GM12878 (cell line): ENCODE data around the gene NTM. TPM values are rescaled to one million over a fixed set of nuclear protein-coding genes. Genes with fewer than 3 reads are reported as not detected.

Experiments
- ATAC-seq: fragments of 200-7000 bp; cut with Tn5 transposase; 3 replicates; pipeline ENCODE4 v1.9.1; 2020; ENCODE audit warnings: mild to moderate bottlenecking, moderate library complexity
- BruUV-seq: library from RNA; stranded (reverse); fragments of 400-500 nt; replicated peaks from 2 replicates; lab custom pipeline; 2021; lab: Mats Ljungman, UMichigan
- CTCF ChIA-PET: fragments of 300-600 bp; sonication (Branson Sonifier 250); formaldehyde crosslinking; extraction: SDS; loops from one replicate; lab custom pipeline; 2021; ENCODE audit warnings: inconsistent platforms; lab: Yijun Ruan, JAX
- POLR2A ChIA-PET: fragments of 350-600 bp; formaldehyde crosslinking; extraction: SDS; loops from one replicate; lab custom pipeline; 2021; ENCODE audit warnings: inconsistent platforms; lab: Charles Lee
- RAD21 ChIA-PET: fragments of 300-600 bp; sonication (Branson Sonifier 250); formaldehyde crosslinking; loops from one replicate; lab custom pipeline; 2023; ENCODE audit warnings: antibody characterized with exemption; ENCODE audit not compliant: unreplicated experiment; lab: Charles Lee
- SMC1A ChIA-PET: fragments of 300-600 bp; sonication (Branson Sonifier 250); formaldehyde crosslinking; loops from one replicate; lab custom pipeline; 2023; ENCODE audit not compliant: unreplicated experiment, uncharacterized antibody; lab: Charles Lee
- DNase-seq: peaks from one replicate; pipeline ENCODE4 v3.0.0-alpha.2; 2011; ENCODE audit warnings: low read depth, low spot score
- FAIRE-seq: peaks from 3 replicates; lab custom pipeline; 2011; peaks lifted over from hg19 to GRCh38; lab: Jason Lieb, UNC
- H2AFZ ChIP-seq: 2 replicates; pipeline ENCODE4 v1.6.0; 2011; ENCODE audit warnings: low read depth, low read length, control low read depth; ENCODE audit not compliant: control insufficient read depth
- H3K27ac ChIP-seq: 2 replicates; pipeline ENCODE4 v1.5.1; 2011; ENCODE audit warnings: control low read depth; ENCODE audit not compliant: control insufficient read depth, insufficient read depth
- H3K27me3 ChIP-seq, 2 experiments: replicated peaks in 1 of 2; 2 replicates each; pipeline versions ENCODE4 v1.6.0 to v1.6.1; 2011; ENCODE audit warnings: low read length in 1 of 2; ENCODE audit not compliant: control insufficient read depth in 2 of 2, insufficient read depth in 2 of 2
- H3K36me3 ChIP-seq, 2 experiments: 2 replicates each; pipeline ENCODE4 v1.5.1; 2011; ENCODE audit warnings: low read length in 1 of 2; ENCODE audit not compliant: control insufficient read depth in 2 of 2, insufficient read depth in 2 of 2
- H3K4me1 ChIP-seq: 2 replicates; pipeline ENCODE4 v1.6.1; 2011; ENCODE audit warnings: mild to moderate bottlenecking, low read length, moderate library complexity, mixed read lengths; ENCODE audit not compliant: control insufficient read depth, insufficient read depth
- H3K4me2 ChIP-seq: 2 replicates; pipeline ENCODE4 v1.6.0; 2011; ENCODE audit warnings: control low read depth; ENCODE audit not compliant: control insufficient read depth, insufficient read depth
- H3K4me3 ChIP-seq: fragments of 200-600 bp; sonication (generic); 2 replicates; pipeline ENCODE4 v1.5.1; 2016
- H3K79me2 ChIP-seq: 2 replicates; pipeline ENCODE4 v1.6.0; 2011; ENCODE audit warnings: low read length; ENCODE audit not compliant: control insufficient read depth, insufficient read depth
- H3K9ac ChIP-seq: 2 replicates; pipeline ENCODE4 v1.8.0; 2011; ENCODE audit warnings: low read length, control low read depth, mixed read lengths; ENCODE audit not compliant: control insufficient read depth, insufficient read depth
- H3K9me3 ChIP-seq: replicated peaks from 3 replicates; pipeline ENCODE4 v1.5.1; 2011; ENCODE audit warnings: mild to moderate bottlenecking, low read length; ENCODE audit not compliant: control insufficient read depth, insufficient read depth
- H4K20me1 ChIP-seq: 2 replicates; pipeline ENCODE4 v1.6.0; 2011; ENCODE audit not compliant: control insufficient read depth, insufficient read depth
- ATF2 ChIP-seq: IDR thresholded peaks from 2 replicates; pipeline ENCODE4 v1.6.1; 2012; ENCODE audit warnings: low read length, inconsistent platforms
- CBFB ChIP-seq: IDR thresholded peaks from 2 replicates; pipeline ENCODE4 v1.6.1; 2016; ENCODE audit warnings: antibody characterized with exemption, low read depth
- CHD4 ChIP-seq: fragments of 200-600 bp; sonication (generic); IDR thresholded peaks from 2 replicates; pipeline ENCODE4 v1.6.1; 2016; ENCODE audit warnings: mild to moderate bottlenecking
- EGR1 ChIP-seq, 2 experiments: IDR thresholded peaks; 1 replicate in 1 of 2; 2 replicates in 1 of 2; pipeline ENCODE4 v1.6.1; 2011 to 2012; ENCODE audit warnings: low read depth in 2 of 2, low read length in 2 of 2, borderline replicate concordance in 1 of 2, mild to moderate bottlenecking in 1 of 2, moderate library complexity in 1 of 2
- HSF1 ChIP-seq: fragments of 150-350 bp; IDR thresholded peaks from 2 replicates; pipeline ENCODE4 v1.6.1; 2014; ENCODE audit warnings: mild to moderate bottlenecking, low read depth, low read length
- KDM1A ChIP-seq: fragments of 200-600 bp; sonication (generic); IDR thresholded peaks from 2 replicates; pipeline ENCODE4 v1.6.1; 2016; ENCODE audit warnings: borderline replicate concordance
- NBN ChIP-seq: fragments of 450-650 bp; IDR thresholded peaks from 2 replicates; pipeline ENCODE4 v1.6.1; 2016
- NR2C2 ChIP-seq: IDR thresholded peaks from 2 replicates; pipeline ENCODE4 v1.6.1; 2011; ENCODE audit warnings: borderline replicate concordance, low read depth; ENCODE audit not compliant: control insufficient read depth, insufficient read length
- PBX3 ChIP-seq: IDR thresholded peaks from 2 replicates; pipeline ENCODE4 v1.6.1; 2011; ENCODE audit warnings: mild to moderate bottlenecking, low read depth, low read length, moderate library complexity; ENCODE audit not compliant: insufficient replicate concordance
- POLR2AphosphoS2 ChIP-seq: IDR thresholded peaks from 2 replicates; pipeline ENCODE4 v1.6.1; 2011; ENCODE audit warnings: low read depth, mild to moderate bottlenecking, low read length, improper control_type of control experiment, moderate library complexity
- RAD51 ChIP-seq: fragments of 450-650 bp; IDR thresholded peaks from 2 replicates; pipeline ENCODE4 v1.6.1; 2016; ENCODE audit warnings: moderate library complexity, mild to moderate bottlenecking, inconsistent platforms
- RCOR1 ChIP-seq: conservative IDR thresholded peaks from 2 replicates; pipeline ENCODE4 v1.6.1; 2012; ENCODE audit warnings: low read depth, low read length, improper control_type of control experiment
- RELA ChIP-seq: fragments of 450-650 bp; IDR thresholded peaks from 2 replicates; pipeline ENCODE4 v1.8.0; 2014; ENCODE audit warnings: borderline replicate concordance; ENCODE audit not compliant: partially characterized antibody
- SIX5 ChIP-seq: IDR thresholded peaks from 2 replicates; pipeline ENCODE4 v1.6.1; 2011; ENCODE audit warnings: mild to moderate bottlenecking, low read depth, low read length, moderate library complexity; ENCODE audit not compliant: severe bottlenecking
- SMARCA5 ChIP-seq: fragments of 450-650 bp; IDR thresholded peaks from 2 replicates; pipeline ENCODE4 v1.6.1; 2017; ENCODE audit warnings: mild to moderate bottlenecking
- SRF ChIP-seq, 2 experiments: IDR thresholded peaks; 2 replicates each; pipeline ENCODE4 v1.6.1; 2011; ENCODE audit warnings: low read depth in 2 of 2, low read length in 2 of 2, mild to moderate bottlenecking in 1 of 2, moderate library complexity in 1 of 2
- TCF12 ChIP-seq: IDR thresholded peaks from 2 replicates; pipeline ENCODE4 v1.6.1; 2011; ENCODE audit warnings: low read depth, mild to moderate bottlenecking, low read length
- WGBS: methylation state at CpG from one replicate; pipeline ENCODE4 v1.1.6; 2016; ENCODE audit warnings: low lambda C conversion rate; ENCODE audit not compliant: insufficient replicate concordance, insufficient coverage; ENCODE audit errors: missing lambda C conversion rate; 5-methylcytosine and 5-hydroxymethylcytosine counted together
- in situ Hi-C: fragments of 300-500 bp; cut with MboI; formaldehyde crosslinking; loops from 9 replicates; pipeline ENCODE4 v1.14.3; 2018; ENCODE audit warnings: mixed read lengths
- intact Hi-C: fragments of 100-400 bp; cut with micrococcal nuclease; formaldehyde crosslinking; loops from one replicate; pipeline ENCODE4 v1.14.2; 2022; ENCODE audit not compliant: unreplicated experiment
- polyA plus RNA-seq, 11 experiments: library from polyadenylated mRNA; depleted of rRNA in 4 of 11; unstranded in 6 of 11; stranded (reverse) in 5 of 11; fragments of >200 nt; fragmentation: Nextera tagmentation in 4 of 11; fragmentation: Illumina TruSeq in 1 of 11; extraction: Ambion mirVana in 4 of 11; extraction: Trizol in 1 of 11; gene quantifications; 1 replicate in 1 of 11; 2 replicates in 10 of 11; pipeline versions ENCODE4 v1.2.1 to v1.2.3, GENCODE V29; 2011 to 2016; ENCODE audit warnings: inconsistent platforms in 2 of 11, missing spikeins in 2 of 11, low read depth in 1 of 11
- total RNA-seq, 4 experiments: library from RNA; depleted of rRNA in 3 of 4; stranded (reverse); fragments of >200 nt in 3 of 4; fragmentation: Illumina TruSeq in 1 of 4; extraction: Trizol in 1 of 4; gene quantifications; 2 replicates each; pipeline versions ENCODE4 v1.2.1 to v1.2.3, GENCODE V29; 2013 to 2021

NTM gene
- total and polyA plus RNA-seq, 10 of the 15 experiments (the other 5 are each of a cell fraction or from before 2014, with no cell fraction given), result not detected

GRCh38 chr11:131823772-131824171 lies 453.4 kb downstream of the NTM start:
- in situ Hi-C loops, result no loop called here
- H3K36me3 ChIP-seq, result no peaks in the 10 kb centered on the region
- no peak overlapping the region for H2AFZ ChIP-seq
- ATAC-seq (no peak), DNase-seq (no peak), FAIRE-seq (no peak)
- H3K9ac ChIP-seq, result no peak overlapping the region
- no peak overlapping the region for H3K27ac ChIP-seq
- CTCF ChIA-PET, result interaction anchor here (1.2 kb wide), 1 partner anchor 129 kb away, joined by 3 read pairs; no protein-coding TSS in a partner anchor
- WGBS, result 0% methylated on average over 2 of the region's 2 CpGs
- peaks cover 2% of the 10 kb centered on the region in 2 experiments; a peak in 3 of 4 replicates for H3K27me3 ChIP-seq
- BruUV-seq, result no TSS peak
- H3K79me2 ChIP-seq, result no peaks in the 10 kb centered on the region
- RAD21 ChIA-PET, result no interaction called here
- SMC1A ChIA-PET, result no interaction called here
- H3K4me3 ChIP-seq, result no peak overlapping the region
- no peak for TF ChIP-seq ATF2
- no peak for TF ChIP-seq HSF1
- TF ChIP-seq TCF12, result no peak
- TF ChIP-seq EGR1 (IDR thresholded peaks at IDR 0.05; ENCODE audit: borderline replicate concordance in 1 of 2, low read depth in 2 of 2, low read length in 2 of 2), result no peak
- no peak for TF ChIP-seq SIX5
- TF ChIP-seq NR2C2, result no peak
- TF ChIP-seq SRF (IDR thresholded peaks at IDR 0.05; ENCODE audit: low read depth in 2 of 2, low read length in 2 of 2), result no peak
- no peak for TF ChIP-seq KDM1A
- TF ChIP-seq CHD4, result no peak
- no peak for TF ChIP-seq RCOR1
- TF ChIP-seq RAD51, result no peak
- TF ChIP-seq NBN, result no peak
- no peak for TF ChIP-seq CBFB
- TF ChIP-seq RELA, result no peak
- TF ChIP-seq PBX3, result no peak
- TF ChIP-seq POLR2AphosphoS2, result no peak
- TF ChIP-seq SMARCA5, result no peak
- TF ChIP-seq, all 136 proteins: peak for 0
- POLR2A ChIA-PET, result no interaction called here
- H4K20me1 ChIP-seq, result no peaks in the 10 kb centered on the region
- H3K4me2 ChIP-seq, result no peak overlapping the region
- intact Hi-C loops, result no loop called here
- H3K4me1 ChIP-seq, result no peaks in the 10 kb centered on the region
- H3K9me3 ChIP-seq, result no peaks in the 10 kb centered on the region
